Measurements from ENCODE around the gene MEX3D.

- TF ChIP-seq EZH2 (IDR thresholded peaks at IDR 0.05; ENCODE audit: borderline replicate concordance, low read length) (no peak), CTCF (conservative IDR thresholded peaks at IDR 0.05 in 1 of 2, IDR thresholded peaks at IDR 0.05 in 1 of 2; ENCODE audit: extremely low read depth in 1 of 2, insufficient read depth in 1 of 2, low read depth in 1 of 2, low read length in 2 of 2) (no peak)
Observed at GRCh38 chr19:1528596-1529429, 39.3 kb downstream of the MEX3D start.
